HG03196 (cell line): ENCODE data around the gene TMEM256.
A peak's percentile ranks its signal among the peaks of the same experiment; 100 is the strongest.

Source experiments
- ATAC-seq: cut with Tn5 transposase; IDR thresholded peaks from one replicate; pipeline ENCODE4 v1.9.1; 2021; ENCODE audit not compliant: unreplicated experiment

The TMEM256 gene

DNA sequence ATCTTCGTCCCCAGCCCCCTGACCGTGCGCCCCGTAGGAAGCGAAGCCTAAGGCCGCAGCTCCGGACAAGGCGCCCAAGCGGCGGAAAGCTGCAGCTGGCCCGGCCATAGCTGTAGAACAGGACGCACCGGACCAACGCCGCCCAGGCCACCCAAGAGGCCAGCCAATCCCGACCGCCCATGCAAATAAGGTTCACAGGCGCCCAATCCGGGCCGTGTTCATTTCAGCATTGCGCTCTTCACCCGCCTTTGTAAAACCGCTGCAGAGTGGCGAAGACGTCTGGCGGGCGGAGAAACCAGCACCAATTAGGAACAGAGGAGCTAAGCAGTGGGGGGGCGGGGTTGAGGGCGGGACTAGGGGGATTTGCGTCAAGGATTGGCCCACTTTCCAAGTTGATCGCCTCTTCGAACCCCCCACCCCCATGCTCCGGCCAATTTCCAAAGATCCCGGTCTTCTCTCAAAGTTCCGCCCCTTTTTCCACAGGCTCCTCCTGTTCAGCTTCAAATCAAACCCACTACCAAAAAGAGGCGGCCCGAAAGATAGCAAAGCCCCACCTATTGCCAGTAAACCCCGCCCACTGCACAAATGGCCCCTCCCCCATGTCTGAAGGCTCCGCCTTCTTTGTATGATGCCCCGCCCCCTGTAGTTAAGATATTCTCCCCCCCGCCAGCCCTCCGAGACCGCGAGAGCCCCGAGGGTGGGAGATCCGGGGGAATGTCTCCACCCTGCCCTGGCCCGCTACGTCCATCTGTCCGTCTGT lies at the start of gene TMEM256:
TSS of gene TMEM256 (minus strand) at position 121 of the 760 bp plus-strand sequence. CDS start at position 108, 13 bp downstream.
- ATAC-seq, result peak; percentile 82

DNA sequence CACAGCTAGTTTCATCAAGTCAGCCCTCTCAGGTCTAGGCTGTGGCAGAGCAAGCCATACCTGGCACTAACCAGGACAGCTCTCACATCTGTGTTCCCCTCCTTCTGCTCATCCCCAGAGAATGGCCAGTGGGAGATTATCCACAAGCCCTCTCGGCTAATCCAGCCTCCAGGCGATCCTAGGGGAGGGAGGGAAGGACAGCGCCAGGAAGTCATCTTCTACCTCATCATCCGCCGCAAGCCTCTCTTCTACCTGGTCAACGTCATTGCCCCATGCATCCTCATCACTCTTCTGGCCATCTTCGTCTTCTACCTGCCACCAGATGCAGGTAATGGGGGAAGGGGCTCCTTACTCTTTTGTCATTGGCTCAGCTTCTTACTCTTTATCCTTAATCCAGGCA lies 44.6 kb upstream of the TMEM256 start:
- ATAC-seq, result no peak

GRCh38 chr17:7445619-7445968 lies 41.7 kb upstream of the TMEM256 start:
- no peak for ATAC-seq

DNA sequence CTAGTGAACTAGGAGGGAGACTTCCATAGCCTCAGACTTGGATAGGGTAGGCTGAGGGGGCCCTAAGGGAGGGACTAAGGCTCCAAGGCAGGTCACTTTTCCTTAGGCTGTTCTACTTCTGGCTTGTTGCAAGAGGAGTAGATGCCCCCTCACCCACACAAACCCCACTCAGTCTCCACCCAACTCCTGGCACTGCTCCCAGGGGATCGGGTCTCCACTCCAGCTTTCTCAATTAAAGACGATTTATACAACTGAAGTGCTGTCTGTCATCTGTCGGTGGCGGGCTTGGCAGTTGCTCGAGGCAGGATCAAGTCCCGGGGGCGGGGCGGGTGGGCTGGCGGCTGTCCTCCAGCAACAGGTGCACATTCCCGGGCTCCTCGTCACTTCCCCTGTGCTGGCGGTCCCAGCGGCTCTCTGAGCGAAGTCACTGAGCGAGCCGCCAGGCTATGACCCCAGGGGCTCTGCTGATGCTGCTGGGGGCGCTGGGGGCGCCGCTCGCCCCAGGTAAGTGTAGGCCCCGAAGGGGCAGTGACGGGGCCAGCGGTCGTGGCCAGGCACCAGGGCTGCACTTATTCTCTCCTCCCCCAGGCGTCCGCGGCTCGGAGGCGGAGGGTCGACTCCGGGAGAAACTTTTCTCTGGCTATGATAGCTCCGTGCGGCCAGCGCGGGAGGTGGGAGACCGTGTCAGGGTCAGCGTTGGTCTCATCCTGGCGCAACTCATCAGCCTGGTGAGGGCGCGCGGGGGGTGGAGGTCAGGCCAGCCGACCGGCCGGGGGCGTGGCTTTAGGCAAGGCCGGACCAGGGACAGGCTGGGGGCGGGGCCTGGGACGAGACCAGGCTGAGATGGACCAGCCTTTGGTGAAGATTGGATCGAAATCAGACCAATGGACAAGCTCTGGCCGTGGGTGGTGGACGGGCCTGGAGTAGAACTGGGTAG lies 41.1 kb upstream of the TMEM256 start, which contains the start of gene CHRNB1:
TSS of gene CHRNB1 (plus strand) at position 380 of the 937 bp plus-strand sequence. CDS start at position 447, 67 bp downstream.
- no peak for ATAC-seq

GRCh38 chr17:7443499-7444485 lies 39.9 kb upstream of the TMEM256 start:
- ATAC-seq, result no peak

- ATAC-seq, result no peak
Observed at GRCh38 chr17:7442142-7442541, 38.2 kb upstream of the TMEM256 start.

- ATAC-seq, result no peak
Observed at GRCh38 chr17:7441266-7441665, 37.4 kb upstream of the TMEM256 start.

DNA sequence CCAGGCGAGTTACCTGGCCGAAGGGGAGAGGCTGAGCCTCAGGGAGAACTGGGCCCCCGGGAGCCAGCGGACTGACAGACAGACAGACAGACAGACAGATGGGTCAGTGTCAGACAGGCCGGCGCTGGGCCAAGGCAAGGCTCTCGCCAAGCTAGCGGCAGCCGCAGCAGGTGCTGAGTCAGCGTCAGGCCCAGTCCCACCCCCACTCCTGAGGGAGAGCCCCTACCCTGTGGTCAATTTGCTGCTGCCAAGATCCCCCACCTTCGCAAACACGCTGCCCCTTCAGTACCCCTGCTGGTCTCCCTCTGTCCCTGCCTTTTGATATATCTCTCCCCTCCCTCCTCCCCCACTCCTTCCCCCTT lies 36.9 kb upstream of the TMEM256 start:
- no peak for ATAC-seq

DNA sequence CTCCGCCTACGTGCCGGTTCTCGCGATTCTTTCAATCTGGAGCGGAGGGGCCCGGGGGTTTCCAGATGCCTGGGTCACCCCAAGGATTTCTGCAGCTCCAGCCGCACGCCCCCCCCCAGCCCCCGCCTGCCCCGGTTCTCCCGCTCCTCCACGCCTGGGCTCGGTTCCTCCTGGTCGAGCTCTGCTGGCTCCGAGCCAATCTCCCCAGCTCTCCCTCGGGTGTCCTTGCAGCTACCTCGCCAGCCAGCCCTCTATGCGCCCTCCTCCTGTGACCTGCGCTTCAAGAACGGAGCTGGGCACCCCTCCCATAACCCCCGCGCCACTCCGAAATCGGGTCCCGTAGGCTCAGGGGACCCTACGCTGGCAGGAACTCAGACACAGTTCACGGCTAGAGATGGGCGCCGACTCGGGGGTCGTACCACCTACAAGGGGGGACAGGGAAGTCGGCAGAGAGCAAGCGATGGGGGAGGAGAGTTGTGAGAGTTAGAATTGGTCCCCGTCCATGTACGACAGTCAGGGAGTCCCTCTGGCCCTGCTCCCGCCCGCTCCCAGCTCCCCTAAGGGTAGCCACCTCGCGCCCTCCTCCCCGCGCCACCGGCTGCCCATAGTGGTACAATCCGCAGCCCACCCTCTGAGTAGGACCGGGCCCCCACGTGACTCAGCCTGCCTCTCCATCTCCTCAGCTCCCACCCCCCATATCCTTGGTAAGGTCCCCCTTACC lies 36.4 kb upstream of the TMEM256 start:
- ATAC-seq, result no peak

DNA sequence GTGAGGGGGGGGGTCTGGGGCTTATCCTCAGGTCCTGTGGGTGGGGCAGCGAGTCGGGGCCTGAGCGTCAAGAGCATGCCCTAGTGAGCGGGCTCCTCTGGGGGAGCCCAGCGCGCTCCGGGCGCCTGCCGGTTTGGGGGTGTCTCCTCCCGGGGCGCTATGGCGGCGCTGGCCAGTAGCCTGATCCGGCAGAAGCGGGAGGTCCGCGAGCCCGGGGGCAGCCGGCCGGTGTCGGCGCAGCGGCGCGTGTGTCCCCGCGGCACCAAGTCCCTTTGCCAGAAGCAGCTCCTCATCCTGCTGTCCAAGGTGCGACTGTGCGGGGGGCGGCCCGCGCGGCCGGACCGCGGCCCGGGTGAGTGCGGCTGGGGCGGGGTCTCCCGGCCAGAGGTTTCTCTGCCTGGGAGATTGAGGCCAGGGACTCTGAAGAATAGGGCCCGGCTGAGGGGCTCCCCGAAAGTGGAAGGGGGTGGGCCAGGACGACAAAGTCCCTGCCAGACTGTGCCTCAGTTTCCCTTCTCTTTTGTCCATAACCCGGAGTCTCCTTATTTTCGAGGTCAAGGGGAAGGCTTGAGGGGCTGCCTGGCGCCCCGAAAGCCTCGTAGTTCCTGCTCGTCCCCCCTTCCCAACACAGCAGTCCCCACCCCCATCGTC lies 35.7 kb upstream of the TMEM256 start, which contains the start of gene FGF11:
TSS of gene FGF11 (plus strand) at position 51 of the 651 bp plus-strand sequence. CDS start at position 160, 109 bp downstream.
- no peak for ATAC-seq

DNA sequence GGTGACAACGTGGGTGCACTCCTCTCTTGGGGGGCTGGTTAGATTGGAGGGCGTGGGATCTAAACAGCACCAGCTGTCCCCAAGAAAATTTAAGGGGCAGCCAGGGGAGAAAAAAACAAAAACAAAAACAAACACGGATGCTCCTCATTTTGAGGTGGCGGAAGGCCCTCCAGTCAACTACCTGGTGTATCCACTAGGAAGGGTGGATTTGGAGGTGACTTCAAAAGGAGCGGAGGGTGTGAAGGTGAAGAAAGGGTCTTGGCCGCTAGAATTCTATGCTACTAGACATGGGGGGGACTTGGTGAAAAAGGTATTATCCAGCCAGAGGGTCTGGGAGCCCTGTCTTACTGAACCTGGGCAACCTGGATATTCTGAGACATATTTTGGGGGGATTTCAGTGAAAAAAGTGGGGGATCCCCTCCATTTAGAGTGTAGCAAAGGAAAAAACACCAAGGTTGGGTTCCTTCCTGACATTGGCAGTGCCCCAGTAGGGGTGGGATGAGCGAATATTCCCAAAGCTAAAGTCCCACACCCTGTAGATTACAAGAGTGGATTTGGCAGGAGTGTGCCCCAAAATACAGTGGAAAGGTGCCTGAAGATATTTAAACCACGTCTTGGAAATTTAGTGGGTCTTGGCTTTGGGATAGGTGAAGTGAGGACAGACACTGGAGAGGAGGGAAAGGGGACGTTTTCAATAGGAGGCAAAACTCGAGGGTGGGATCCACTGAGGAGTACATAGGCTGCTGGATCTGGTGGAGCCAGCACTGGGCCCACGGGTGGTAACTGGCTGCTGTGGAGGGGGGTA lies 35.0 kb upstream of the TMEM256 start:
- no peak for ATAC-seq

- ATAC-seq, result no peak
Observed at GRCh38 chr17:7437950-7438614, 34.2 kb upstream of the TMEM256 start.

DNA sequence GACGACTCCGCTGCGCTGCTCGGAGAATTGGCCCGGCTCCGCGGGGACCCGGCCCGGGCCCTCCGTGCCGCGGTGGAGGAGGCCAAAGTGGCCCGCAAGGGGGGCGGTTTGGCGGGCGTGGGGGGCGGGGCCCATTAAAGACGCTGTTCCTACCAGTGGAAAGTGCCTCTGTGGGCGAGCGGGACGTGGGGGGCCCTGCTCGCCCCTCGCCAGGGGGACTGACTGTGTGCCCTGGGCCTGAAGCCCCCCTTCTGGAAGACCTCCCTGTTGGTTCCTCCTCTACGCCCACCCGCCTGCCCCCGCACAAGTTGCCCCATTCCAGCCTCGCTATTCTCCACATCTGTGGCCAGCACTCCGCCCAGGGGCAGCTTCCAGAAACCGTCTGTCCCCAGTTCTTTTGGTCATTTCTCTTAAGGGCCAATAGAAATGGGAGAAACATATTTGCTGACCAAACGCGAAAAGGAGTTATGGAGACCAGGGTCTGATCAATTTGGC lies 33.5 kb upstream of the TMEM256 start:
- no peak for ATAC-seq

GRCh38 chr17:7436556-7437368 lies 32.9 kb upstream of the TMEM256 start:
- ATAC-seq, result peak; percentile 30

GRCh38 chr17:7435676-7436555 lies 32.0 kb upstream of the TMEM256 start:
- peak; percentile 22 for ATAC-seq

DNA sequence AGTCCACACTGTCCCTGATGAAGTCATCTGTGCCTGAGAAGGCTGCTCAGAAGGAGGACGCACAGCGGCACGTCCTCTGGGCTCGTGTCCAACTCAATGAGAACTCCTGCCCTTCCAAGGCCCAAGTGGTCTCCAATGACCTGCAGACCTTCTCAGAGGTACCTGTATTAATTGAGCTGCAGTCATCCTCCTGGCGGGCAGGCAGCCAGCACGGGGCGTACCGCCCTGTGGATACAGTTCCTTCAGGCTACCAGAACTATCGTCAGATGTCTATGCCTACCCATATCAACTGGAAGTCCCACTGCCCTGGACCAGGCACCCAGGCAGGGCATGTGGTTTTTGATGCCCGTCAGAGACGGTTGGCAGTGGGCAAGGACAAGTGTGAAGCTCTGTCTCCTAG lies 28.4 kb upstream of the TMEM256 start:
- no peak for ATAC-seq
